Keratinocyte (primary cell): ENCODE measurements around the gene NACAD.

Experiments used
- CTCF ChIP-seq, 3 experiments: IDR thresholded peaks in 1 of 3; conservative IDR thresholded peaks in 1 of 3; optimal IDR thresholded peaks in 1 of 3; 2 replicates in 2 of 3; 3 replicates in 1 of 3; pipeline versions ENCODE3 to v1.5.1; 2011; ENCODE audit warnings: low read length in 3 of 3, mild to moderate bottlenecking in 3 of 3, moderate library complexity in 2 of 3, control low read depth in 1 of 3, inconsistent platforms in 1 of 3; ENCODE audit not compliant: insufficient read depth in 2 of 3; ENCODE audit errors: extremely low read depth in 1 of 3
- EZH2 ChIP-seq: IDR thresholded peaks from one replicate; pipeline ENCODE4 v1.6.1; 2012; ENCODE audit warnings: inconsistent platforms, mild to moderate bottlenecking, low read length, moderate library complexity

GRCh38 chr7:45074528-45075354 is 14.0 kb downstream of the NACAD start:
- TF ChIP-seq CTCF (optimal IDR thresholded peaks at IDR 0.05 in 1 of 3, IDR thresholded peaks at IDR 0.05 in 1 of 3, conservative IDR thresholded peaks at IDR 0.05 in 1 of 3; ENCODE audit: extremely low read depth in 1 of 3, insufficient read depth in 2 of 3, low read length in 3 of 3) (no peak), EZH2 (no peak)
